ENCODE measurements around the gene NXPE3. TPM values are rescaled to one million over a fixed set of nuclear protein-coding genes. Genes with fewer than 3 reads are reported as not detected.

NXPE3 gene
- polyA plus RNA-seq, 1 experiment: 41.1 TPM

- Histone ChIP-seq H3K27ac (ENCODE audit: low read depth, low read length) (no peak overlapping the region), H3K4me3 (ENCODE audit: low read depth, low read length) (no peak overlapping the region), H3K9me3 (ENCODE audit: control insufficient read depth, insufficient read depth, low read length) (no peaks in the 10 kb centered on the region), H3K27me3 (ENCODE audit: control insufficient read depth, insufficient read depth, low read length) (no peaks in the 10 kb centered on the region)
- no peak for TF ChIP-seq CTCF (IDR thresholded peaks at IDR 0.05; ENCODE audit: low read depth, low read length)
- no peak for DNase-seq (ENCODE audit: low read depth, low spot score)
- ChIA-PET CTCF (interaction anchor here (0.8 to 1.5 kb wide), 4 partner anchors 43 to 371 kb away, joined by 3 to 7 read pairs (median 5); no protein-coding TSS in a partner anchor), POLR2A (interaction anchor here (1.0 kb wide), 1 partner anchor 8 kb away, joined by 5 read pairs; the partner anchor contains the start of gene NFKBIZ)
These were observed 78.3 kb downstream of the NXPE3 start for GRCh38 chr3:101857301-101857741.

GRCh38 chr3:101858464-101859030 lies 79.5 kb downstream of the NXPE3 start:
- POLR2A ChIA-PET: interaction anchor here (1.0 kb wide), 1 partner anchor 9 kb away, joined by 5 read pairs; the partner anchor contains the start of gene NFKBIZ
- Histone ChIP-seq H3K27ac (ENCODE audit: low read depth, low read length) (no peak overlapping the region), H3K9me3 (ENCODE audit: control insufficient read depth, insufficient read depth, low read length) (no peaks in the 10 kb centered on the region), H3K4me3 (ENCODE audit: low read depth, low read length) (no peak overlapping the region), H3K27me3 (ENCODE audit: control insufficient read depth, insufficient read depth, low read length) (no peaks in the 10 kb centered on the region)
- DNase-seq (ENCODE audit: low read depth, low spot score): no peak
- CTCF ChIA-PET: interaction anchor here (1.2 to 2.1 kb wide), 3 partner anchors 44 to 371 kb away, joined by 4 to 11 read pairs (median 7); no protein-coding TSS in a partner anchor
- no peak for TF ChIP-seq CTCF (IDR thresholded peaks at IDR 0.05; ENCODE audit: low read depth, low read length)

- Histone ChIP-seq H3K4me3 (ENCODE audit: low read depth, low read length) (no peak overlapping the region), H3K27me3 (ENCODE audit: control insufficient read depth, insufficient read depth, low read length) (no peaks in the 10 kb centered on the region), H3K27ac (ENCODE audit: low read depth, low read length) (no peak overlapping the region), H3K9me3 (ENCODE audit: control insufficient read depth, insufficient read depth, low read length) (no peaks in the 10 kb centered on the region)
- CTCF ChIA-PET: interaction anchor here (0.9 to 2.0 kb wide), 3 partner anchors 46 to 365 kb away, joined by 3 to 11 read pairs (median 4); no protein-coding TSS in a partner anchor
- DNase-seq (ENCODE audit: low read depth, low spot score): no peak
- no peak for TF ChIP-seq CTCF (IDR thresholded peaks at IDR 0.05; ENCODE audit: low read depth, low read length)
- POLR2A ChIA-PET: no interaction called here
These were observed 81.0 kb downstream of the NXPE3 start for GRCh38 chr3:101859882-101860448.

GRCh38 chr3:101861212-101861788 lies 82.3 kb downstream of the NXPE3 start:
- DNase-seq (ENCODE audit: low read depth, low spot score): no peak
- Histone ChIP-seq H3K27ac (ENCODE audit: low read depth, low read length) (no peak overlapping the region), H3K4me3 (ENCODE audit: low read depth, low read length) (no peak overlapping the region), H3K27me3 (ENCODE audit: control insufficient read depth, insufficient read depth, low read length) (no peaks in the 10 kb centered on the region), H3K9me3 (ENCODE audit: control insufficient read depth, insufficient read depth, low read length) (no peaks in the 10 kb centered on the region)
- POLR2A ChIA-PET: interaction anchor here (0.6 to 1.4 kb wide), 3 partner anchors 10 to 230 kb away, joined by 3 to 13 read pairs (median 4); partner anchors contain the start of gene NFKBIZ
- CTCF ChIA-PET: interaction anchor here (2.0 kb wide), 1 partner anchor 364 kb away, joined by 11 read pairs; no protein-coding TSS in a partner anchor
- no peak for TF ChIP-seq CTCF (IDR thresholded peaks at IDR 0.05; ENCODE audit: low read depth, low read length)

Data from AG04450 (cell line).